ENCODE results near the gene UBXN1. TPM values are rescaled to one million over a fixed set of nuclear protein-coding genes. Genes with fewer than 3 reads are reported as not detected.
A peak's percentile ranks its signal among the peaks of the same experiment; 100 is the strongest.

Gene UBXN1
- polyA plus RNA-seq, 2 donors: 109 to 127 TPM

GRCh38 chr11:62648185-62648966 lies 30.5 kb downstream of the UBXN1 start:
- no peak overlapping the region for H3K27ac ChIP-seq (ENCODE audit: low read depth in 2 of 2, low read length in 1 of 2)
- H3K36me3 ChIP-seq (ENCODE audit: control insufficient read depth in 2 of 2, insufficient read depth in 2 of 2, low read length in 1 of 2): peaks cover 10 to 25% of the 10 kb centered on the region in 2 donors
- H3K4me1 ChIP-seq (ENCODE audit: control insufficient read depth in 2 of 2, insufficient read depth in 2 of 2, low read length in 1 of 2): peaks cover 0 to 11% of the 10 kb centered on the region in 2 donors
- WGBS, 2 donors: 90 to 91% methylated on average over 24 of the region's 24 CpGs
- no peaks in the 10 kb centered on the region for H3K9me3 ChIP-seq (ENCODE audit: control insufficient read depth in 2 of 2, insufficient read depth in 1 of 2, low read depth in 1 of 2, low read length in 1 of 2)
- H3K4me3 ChIP-seq (ENCODE audit: low read depth in 1 of 2, low read length in 2 of 2): no peak overlapping the region
- no peaks in the 10 kb centered on the region for H3K27me3 ChIP-seq (ENCODE audit: control insufficient read depth in 1 of 2, insufficient read depth in 2 of 2, low read length in 2 of 2)

DNA sequence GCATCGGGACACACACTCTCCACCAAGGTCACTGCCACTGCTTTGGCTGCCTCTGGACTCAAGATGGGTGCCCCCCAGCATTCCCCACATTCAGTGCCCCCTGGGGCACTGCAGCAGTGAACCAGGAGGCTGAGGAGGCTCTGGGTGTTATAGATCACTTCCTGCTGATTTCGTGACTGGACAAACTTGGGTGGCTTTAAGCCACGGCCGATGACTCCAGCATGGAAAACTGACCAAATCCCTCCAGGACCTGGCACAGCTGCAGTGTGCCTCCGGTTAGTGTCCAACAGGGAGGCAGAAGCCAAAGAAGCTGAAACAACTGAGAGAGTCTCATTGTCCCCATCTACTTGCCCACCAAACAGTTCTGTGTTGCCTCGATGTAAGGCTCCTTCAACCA lies 31.3 kb downstream of the UBXN1 start:
- Histone ChIP-seq H3K4me3 (ENCODE audit: low read depth in 1 of 2, low read length in 2 of 2) (no peak overlapping the region), H3K27ac (ENCODE audit: low read depth in 2 of 2, low read length in 1 of 2) (no peak overlapping the region), H3K9me3 (ENCODE audit: control insufficient read depth in 2 of 2, insufficient read depth in 1 of 2, low read depth in 1 of 2, low read length in 1 of 2) (no peaks in the 10 kb centered on the region), H3K36me3 (ENCODE audit: control insufficient read depth in 2 of 2, insufficient read depth in 2 of 2, low read length in 1 of 2) (peaks cover 10 to 25% of the 10 kb centered on the region in 2 donors), H3K4me1 (ENCODE audit: control insufficient read depth in 2 of 2, insufficient read depth in 2 of 2, low read length in 1 of 2) (peaks cover 0 to 11% of the 10 kb centered on the region in 2 donors), H3K27me3 (ENCODE audit: control insufficient read depth in 1 of 2, insufficient read depth in 2 of 2, low read length in 2 of 2) (no peaks in the 10 kb centered on the region)
- WGBS, 2 donors: 82 to 87% methylated on average over 6 of the region's 6 CpGs

DNA sequence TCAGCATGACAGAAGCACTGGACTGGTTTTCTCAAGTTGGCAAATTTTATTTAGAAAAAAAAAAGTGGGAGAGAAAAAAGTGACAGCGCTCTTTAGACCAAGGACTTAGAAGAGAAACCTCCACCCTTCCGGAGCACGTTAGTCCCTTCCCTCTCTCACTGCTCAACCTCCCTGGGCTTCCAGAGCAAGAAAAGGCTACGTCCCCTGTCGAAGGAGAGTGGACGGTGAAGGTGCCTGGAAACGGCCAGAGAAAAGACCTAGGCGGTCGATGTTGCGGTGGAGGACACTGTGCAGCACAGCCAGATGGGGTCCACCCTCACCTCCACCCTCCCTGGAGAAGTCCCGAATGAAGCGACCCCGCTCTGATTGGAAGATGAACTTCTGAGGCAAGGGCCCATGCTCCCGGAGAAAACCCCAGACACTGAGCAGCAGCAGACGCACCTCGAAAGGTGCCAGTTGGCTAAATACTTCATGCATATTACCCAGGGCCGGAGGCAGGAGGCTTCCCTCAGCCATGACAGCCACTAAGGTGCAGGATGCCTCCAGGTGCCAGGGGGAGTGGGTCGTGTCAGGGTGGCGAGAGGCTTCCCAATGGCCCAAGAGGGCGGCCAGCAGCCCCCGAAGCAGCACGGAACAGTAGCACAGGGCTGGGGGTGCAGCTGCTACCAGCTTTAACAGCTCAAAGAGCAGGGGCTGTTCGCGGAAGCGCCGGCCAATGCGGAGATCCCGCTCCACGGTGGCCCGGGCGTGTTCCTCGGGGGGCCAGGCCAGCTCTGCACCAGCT lies 31.9 kb downstream of the UBXN1 start:
- Histone ChIP-seq H3K4me3 (ENCODE audit: low read depth in 1 of 2, low read length in 2 of 2) (no peak overlapping the region), H3K36me3 (ENCODE audit: control insufficient read depth in 2 of 2, insufficient read depth in 2 of 2, low read length in 1 of 2) (peaks cover 10 to 25% of the 10 kb centered on the region in 2 donors), H3K27ac (ENCODE audit: low read depth in 2 of 2, low read length in 1 of 2) (peak overlapping the region; percentile 74), H3K9me3 (ENCODE audit: control insufficient read depth in 2 of 2, insufficient read depth in 1 of 2, low read depth in 1 of 2, low read length in 1 of 2) (no peaks in the 10 kb centered on the region), H3K27me3 (ENCODE audit: control insufficient read depth in 1 of 2, insufficient read depth in 2 of 2, low read length in 2 of 2) (no peaks in the 10 kb centered on the region), H3K4me1 (ENCODE audit: control insufficient read depth in 2 of 2, insufficient read depth in 2 of 2, low read length in 1 of 2) (peaks cover 0 to 11% of the 10 kb centered on the region in 2 donors)
- WGBS, 2 donors: 60% methylated on average over 32 of the region's 32 CpGs

GRCh38 chr11:62645946-62646824 lies 32.7 kb downstream of the UBXN1 start, which contains the start of gene GANAB:
Gene GANAB, minus strand, starts transcription at chr11:62646613. Its CDS starts 14 bp downstream, at chr11:62646599.
- peaks cover 0 to 11% of the 10 kb centered on the region in 2 donors for H3K4me1 ChIP-seq (ENCODE audit: control insufficient read depth in 2 of 2, insufficient read depth in 2 of 2, low read length in 1 of 2)
- H3K4me3 ChIP-seq (ENCODE audit: low read depth in 1 of 2, low read length in 2 of 2): peak within 1 kb of the TSS; percentile 82 to 85
- H3K36me3 ChIP-seq (ENCODE audit: control insufficient read depth in 2 of 2, insufficient read depth in 2 of 2, low read length in 1 of 2): peaks cover 10 to 25% of the 10 kb centered on the region in 2 donors
- no peaks in the 10 kb centered on the region for H3K9me3 ChIP-seq (ENCODE audit: control insufficient read depth in 2 of 2, insufficient read depth in 1 of 2, low read depth in 1 of 2, low read length in 1 of 2)
- WGBS, 2 donors: 0% methylated on average over 67 to 73 of the region's 73 CpGs
- H3K27ac ChIP-seq (ENCODE audit: low read depth in 2 of 2, low read length in 1 of 2): peak within 1 kb of the TSS; percentile 90 to 94
- H3K27me3 ChIP-seq (ENCODE audit: control insufficient read depth in 1 of 2, insufficient read depth in 2 of 2, low read length in 2 of 2): no peaks in the 10 kb centered on the region

- Histone ChIP-seq H3K9me3 (ENCODE audit: control insufficient read depth in 2 of 2, insufficient read depth in 1 of 2, low read depth in 1 of 2, low read length in 1 of 2) (no peaks in the 10 kb centered on the region), H3K27me3 (ENCODE audit: control insufficient read depth in 1 of 2, insufficient read depth in 2 of 2, low read length in 2 of 2) (no peaks in the 10 kb centered on the region), H3K4me1 (ENCODE audit: control insufficient read depth in 2 of 2, insufficient read depth in 2 of 2, low read length in 1 of 2) (peaks cover 0 to 11% of the 10 kb centered on the region in 2 donors), H3K4me3 (ENCODE audit: low read depth in 1 of 2, low read length in 2 of 2) (peak overlapping the region; percentile 82 to 85), H3K36me3 (ENCODE audit: control insufficient read depth in 2 of 2, insufficient read depth in 2 of 2, low read length in 1 of 2) (peaks cover 10 to 25% of the 10 kb centered on the region in 2 donors), H3K27ac (ENCODE audit: low read depth in 2 of 2, low read length in 1 of 2) (peak overlapping the region in 1 of 2 donors; percentile 94)
- WGBS, 2 donors: 12 to 13% methylated on average over 11 of the region's 11 CpGs
Observed at GRCh38 chr11:62645671-62645945, 33.3 kb downstream of the UBXN1 start.

DNA sequence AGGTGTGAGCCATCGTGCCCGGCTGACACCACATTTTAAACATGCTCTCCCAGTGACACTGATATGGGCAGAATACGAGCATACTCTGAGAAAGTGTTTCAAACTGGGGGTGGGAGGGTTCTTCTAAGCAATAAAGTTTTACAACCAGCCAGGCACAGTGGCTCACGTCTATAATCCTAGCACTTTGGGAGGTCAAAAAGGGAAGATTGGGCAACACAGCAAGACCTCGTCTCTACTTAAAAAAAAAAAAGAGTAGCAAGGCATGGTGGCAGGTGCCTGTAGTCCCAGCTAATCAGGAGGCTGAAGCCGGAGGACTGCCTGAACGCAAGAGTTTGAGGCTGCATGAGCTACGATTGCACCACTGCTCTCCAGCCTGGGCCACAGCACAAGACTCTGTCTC lies 34.7 kb downstream of the UBXN1 start:
- WGBS, 2 donors: 84% methylated on average over 8 of the region's 8 CpGs
- Histone ChIP-seq H3K4me3 (ENCODE audit: low read depth in 1 of 2, low read length in 2 of 2) (no peak overlapping the region), H3K9me3 (ENCODE audit: control insufficient read depth in 2 of 2, insufficient read depth in 1 of 2, low read depth in 1 of 2, low read length in 1 of 2) (no peaks in the 10 kb centered on the region), H3K4me1 (ENCODE audit: control insufficient read depth in 2 of 2, insufficient read depth in 2 of 2, low read length in 1 of 2) (peaks cover 0 to 11% of the 10 kb centered on the region in 2 donors), H3K36me3 (ENCODE audit: control insufficient read depth in 2 of 2, insufficient read depth in 2 of 2, low read length in 1 of 2) (peaks cover 10 to 20% of the 10 kb centered on the region in 2 donors), H3K27me3 (ENCODE audit: control insufficient read depth in 1 of 2, insufficient read depth in 2 of 2, low read length in 2 of 2) (no peaks in the 10 kb centered on the region), H3K27ac (ENCODE audit: low read depth in 2 of 2, low read length in 1 of 2) (no peak overlapping the region)

- no peaks in the 10 kb centered on the region for H3K4me1 ChIP-seq (ENCODE audit: control insufficient read depth in 2 of 2, insufficient read depth in 2 of 2, low read length in 1 of 2)
- 79 to 84% methylated on average over 6 of the region's 6 CpGs for WGBS, 2 donors
Observed at GRCh38 chr11:62632492-62632891, 46.4 kb downstream of the UBXN1 start.

DNA sequence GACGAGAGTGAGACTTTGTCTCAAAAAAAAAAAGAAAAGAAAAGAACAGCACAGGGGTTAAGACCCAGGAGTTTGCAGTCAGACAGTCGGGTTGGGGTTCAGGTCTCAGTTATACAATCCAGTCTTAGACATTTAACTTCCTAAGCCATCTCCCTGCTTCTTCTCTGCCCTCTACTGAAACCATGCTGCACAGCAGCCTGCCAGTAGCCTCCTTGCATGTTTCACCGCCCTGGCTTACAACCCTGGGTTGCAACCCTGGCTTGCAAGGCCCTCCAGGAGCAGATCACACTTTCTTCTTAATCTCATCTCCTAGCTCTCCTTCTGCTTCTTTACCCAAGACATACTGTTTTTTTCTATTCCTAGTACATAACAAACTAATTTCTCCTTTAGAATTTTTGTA lies 51.2 kb downstream of the UBXN1 start:
- H3K9me3 ChIP-seq (ENCODE audit: control insufficient read depth in 2 of 2, insufficient read depth in 1 of 2, low read depth in 1 of 2, low read length in 1 of 2): peaks cover 0 to 2% of the 10 kb centered on the region in 2 donors
- 84 to 91% methylated on average over 3 of the region's 3 CpGs for WGBS, 2 donors
- H3K27ac ChIP-seq (ENCODE audit: low read depth in 2 of 2, low read length in 1 of 2): no peak overlapping the region
- no peaks in the 10 kb centered on the region for H3K4me1 ChIP-seq (ENCODE audit: control insufficient read depth in 2 of 2, insufficient read depth in 2 of 2, low read length in 1 of 2)
- H3K36me3 ChIP-seq (ENCODE audit: control insufficient read depth in 2 of 2, insufficient read depth in 2 of 2, low read length in 1 of 2): peaks cover 50 to 57% of the 10 kb centered on the region in 2 donors
- no peaks in the 10 kb centered on the region for H3K27me3 ChIP-seq (ENCODE audit: control insufficient read depth in 1 of 2, insufficient read depth in 2 of 2, low read length in 2 of 2)
- H3K4me3 ChIP-seq (ENCODE audit: low read depth in 1 of 2, low read length in 2 of 2): no peak overlapping the region

More at GRCh38 chr11:62632492-62632891, 46.4 kb downstream of the UBXN1 start:
- Histone ChIP-seq H3K4me3 (ENCODE audit: low read depth in 1 of 2, low read length in 2 of 2) (no peak overlapping the region), H3K36me3 (ENCODE audit: control insufficient read depth in 2 of 2, insufficient read depth in 2 of 2, low read length in 1 of 2) (peaks cover 43 to 56% of the 10 kb centered on the region in 2 donors), H3K27me3 (ENCODE audit: control insufficient read depth in 1 of 2, insufficient read depth in 2 of 2, low read length in 2 of 2) (no peaks in the 10 kb centered on the region), H3K9me3 (ENCODE audit: control insufficient read depth in 2 of 2, insufficient read depth in 1 of 2, low read depth in 1 of 2, low read length in 1 of 2) (peaks cover 0 to 2% of the 10 kb centered on the region in 2 donors), H3K27ac (ENCODE audit: low read depth in 2 of 2, low read length in 1 of 2) (peak overlapping the region in 1 of 2 donors; percentile 17)
